Measurements from ENCODE around the gene CD4.

- TF ChIP-seq CTCF (IDR thresholded peaks at IDR 0.05 in 2 of 3, conservative IDR thresholded peaks at IDR 0.05 in 1 of 3; ENCODE audit: borderline replicate concordance in 1 of 3, insufficient read depth in 1 of 3, low read depth in 2 of 3, low read length in 2 of 3) (no peak), MAX (IDR thresholded peaks at IDR 0.05) (no peak), POLR2AphosphoS5 (IDR thresholded peaks at IDR 0.05; ENCODE audit: low read depth, low read length) (no peak), TCF7L2 (IDR thresholded peaks at IDR 0.05; ENCODE audit: borderline replicate concordance, extremely low read depth, insufficient read depth, insufficient read length) (no peak), YY1 (IDR thresholded peaks at IDR 0.05; ENCODE audit: extremely low read depth, insufficient replicate concordance, low read depth, low read length) (no peak), ATF3 (IDR thresholded peaks at IDR 0.05) (no peak), RAD21 (IDR thresholded peaks at IDR 0.05; ENCODE audit: low read depth) (no peak), EZH2phosphoT487 (IDR thresholded peaks at IDR 0.05; ENCODE audit: borderline replicate concordance) (no peak)
Observed at GRCh38 chr12:6742834-6743233, 46.5 kb upstream of the CD4 start.
